ENCODE data around the gene DYNLT3.

DNA sequence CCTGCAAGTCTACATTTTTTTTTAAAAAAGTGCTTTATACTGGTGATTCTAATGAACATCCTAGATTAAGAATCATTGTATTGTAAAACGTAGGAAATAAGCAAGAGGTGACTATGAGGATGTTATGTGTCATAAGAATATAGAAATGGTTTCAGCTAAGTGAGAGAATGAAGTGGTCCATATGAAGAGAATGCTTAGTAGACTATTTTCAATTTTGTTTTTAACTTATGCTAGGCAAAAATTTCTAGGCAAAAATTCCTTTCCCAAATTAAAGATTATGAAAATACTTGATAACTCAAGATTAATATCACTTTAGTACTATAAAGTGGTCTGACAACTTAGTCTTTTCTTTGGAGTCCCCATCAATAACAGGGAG is 825 bp downstream of the DYNLT3 start:
- TF ChIP-seq EP300 (IDR thresholded peaks at IDR 0.05; ENCODE audit: borderline replicate concordance) (no peak), CEBPB (IDR thresholded peaks at IDR 0.05) (no peak), YY1 (IDR thresholded peaks at IDR 0.05; ENCODE audit: low read depth) (no peak), RAD21 (IDR thresholded peaks at IDR 0.05; ENCODE audit: low read depth) (no peak), REST (IDR thresholded peaks at IDR 0.05; ENCODE audit: low read depth) (no peak)
